T-helper 2 cell (primary cell): ENCODE data around the gene CAPN15.
"Not testable (repeated sequence)": the region's sequence is repeated elsewhere in the genome, so short reads cannot be mapped to it uniquely, and the experiment has no call there.

ENCODE experiments used
- DNase-seq, 5 experiments: peaks; one replicate each; pipeline versions ENCODE4 v3.0.0 to v3.0.0-alpha.2; 2012 to 2022
- total RNA-seq, 2 donors: gene quantifications; one replicate each; lab custom pipeline; 2026; lab: John Stamatoyannopoulos, UW

Gene CAPN15
- total RNA-seq, result 75.3 to 89.5 reads per million in 2 donors

- DNase-seq, result peak; percentile 73 to 92 (median 80)
These were observed at the start of gene CAPN15 for GRCh38 chr16:527015-527903. Gene CAPN15 (plus strand): TSS chr16:527712. CDS start chr16:546839, 19,127 bp downstream.

- not testable (repeated sequence) for DNase-seq
These were observed 49.2 kb upstream of the CAPN15 start for GRCh38 chr16:478287-478686.

- no peak for DNase-seq
These were observed 44.9 kb upstream of the CAPN15 start for GRCh38 chr16:482468-483185.

GRCh38 chr16:483341-484075, 44.0 kb upstream of the CAPN15 start:
- DNase-seq, result no peak

GRCh38 chr16:489606-490005, 37.9 kb upstream of the CAPN15 start:
- no peak for DNase-seq

GRCh38 chr16:490768-491167, 36.7 kb upstream of the CAPN15 start:
- no peak for DNase-seq

GRCh38 chr16:491220-491919, 36.1 kb upstream of the CAPN15 start:
- DNase-seq, result no peak

GRCh38 chr16:492211-492875, 35.2 kb upstream of the CAPN15 start:
- DNase-seq, result no peak

- not testable (repeated sequence) for DNase-seq
These were observed 32.8 kb upstream of the CAPN15 start for GRCh38 chr16:494676-495075.

GRCh38 chr16:495127-495748, 32.3 kb upstream of the CAPN15 start:
- peak in 1 of 5 experiments; percentile 42 for DNase-seq

- DNase-seq, result no peak
These were observed 31.2 kb upstream of the CAPN15 start for GRCh38 chr16:496097-496886.

- DNase-seq, result no peak
These were observed 30.3 kb upstream of the CAPN15 start for GRCh38 chr16:497258-497657.

GRCh38 chr16:499924-500323, 27.6 kb upstream of the CAPN15 start:
- no peak for DNase-seq

GRCh38 chr16:500709-501108, 26.8 kb upstream of the CAPN15 start:
- DNase-seq, result no peak

- DNase-seq, result no peak
These were observed 25.2 kb upstream of the CAPN15 start for GRCh38 chr16:502179-502943.

- DNase-seq, result no peak
These were observed 24.1 kb upstream of the CAPN15 start for GRCh38 chr16:503150-504071.

GRCh38 chr16:505479-506245, 21.9 kb upstream of the CAPN15 start:
- DNase-seq, result no peak

GRCh38 chr16:506246-506546, 21.3 kb upstream of the CAPN15 start:
- no peak for DNase-seq
